GM21515 (cell line): Measurements from ENCODE around the gene TBC1D1.
A peak's percentile ranks its signal among the peaks of the same experiment; 100 is the strongest.

Source experiments
- ATAC-seq: cut with Tn5 transposase; IDR thresholded peaks from one replicate; pipeline ENCODE4 v1.9.1; 2021; ENCODE audit not compliant: unreplicated experiment

Gene TBC1D1

DNA sequence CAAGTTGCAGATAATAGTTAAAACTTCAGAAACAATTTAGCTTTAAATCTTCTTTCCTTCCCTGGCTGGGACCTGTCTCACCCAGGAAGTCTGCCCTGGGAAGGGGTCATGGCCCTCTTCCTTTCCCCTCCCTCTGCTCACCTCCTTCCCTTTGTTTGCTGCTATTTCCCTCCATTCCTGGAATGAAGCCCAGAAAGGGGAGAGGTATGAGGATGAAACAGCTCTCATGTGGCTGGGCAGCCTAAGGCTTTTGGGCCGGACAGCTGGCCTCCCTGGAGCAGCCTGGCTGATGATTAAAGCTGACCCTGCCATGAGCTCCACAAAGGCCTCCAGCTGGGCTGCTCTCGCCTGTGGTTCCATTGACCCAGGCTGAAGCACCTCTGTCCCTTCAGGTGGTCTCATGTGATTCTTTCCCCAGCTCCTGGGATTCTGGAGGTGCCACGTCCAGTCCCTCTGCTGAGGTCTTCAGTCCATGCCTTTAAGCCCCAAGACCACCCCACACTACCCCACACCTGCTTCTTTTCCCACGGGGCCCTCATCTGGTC, 271.4 kb downstream of the TBC1D1 start:
- ATAC-seq = no peak

DNA sequence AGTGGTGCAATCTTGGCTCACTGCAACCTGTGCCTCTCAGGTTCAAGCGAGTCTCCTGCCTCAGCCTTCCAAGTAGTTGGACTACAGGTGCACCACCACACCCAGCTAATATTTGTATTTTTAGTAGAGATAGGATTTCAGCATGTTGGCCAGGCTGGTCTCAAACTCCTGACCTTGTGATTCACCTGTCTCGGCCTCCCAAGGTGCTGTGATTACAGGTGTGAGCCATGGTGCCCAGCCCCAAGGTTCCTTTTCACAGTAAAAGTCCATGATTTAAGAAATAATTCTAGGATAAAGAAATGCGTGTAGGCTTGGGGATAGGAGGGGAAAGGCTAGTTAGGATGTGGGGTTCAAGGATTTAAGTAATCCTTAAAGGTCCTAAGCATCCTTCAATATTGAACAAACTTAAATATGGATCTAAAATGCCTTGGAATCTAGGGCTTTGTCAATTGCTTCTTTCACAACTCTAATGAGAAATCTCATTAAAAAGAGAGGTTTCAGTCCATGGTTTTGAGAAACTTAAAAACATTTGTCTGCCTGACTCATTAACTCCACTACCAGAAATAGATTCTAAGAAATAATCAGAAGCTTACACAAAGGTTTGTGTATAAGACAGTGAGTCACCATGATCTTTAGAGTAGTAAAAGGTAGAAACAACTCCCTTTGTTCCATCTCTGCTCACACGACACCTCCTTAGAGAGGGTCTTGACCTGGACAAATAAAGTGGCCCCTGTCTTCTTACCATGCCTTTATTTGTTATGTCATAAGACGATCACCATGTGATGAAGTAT, 272.5 kb downstream of the TBC1D1 start:
- ATAC-seq = no peak

DNA sequence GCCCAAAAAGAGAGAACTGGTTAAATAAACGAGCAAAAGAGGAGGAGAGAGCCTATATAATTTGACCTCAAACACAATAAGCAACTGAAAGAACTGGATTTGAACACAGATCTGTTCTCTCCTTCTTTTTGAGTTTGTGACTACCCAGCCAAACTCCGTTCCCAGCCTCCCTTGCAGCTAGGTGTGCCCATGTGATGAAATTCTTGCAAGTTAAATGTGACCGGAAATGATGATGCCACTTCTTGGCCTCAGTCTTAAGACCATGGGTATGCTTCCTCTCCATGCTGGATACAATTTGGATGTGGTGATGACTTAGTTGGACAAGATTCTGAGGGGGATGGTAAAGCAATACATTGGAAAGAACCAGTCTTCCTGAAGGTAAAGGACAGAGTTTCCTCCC, 273.5 kb downstream of the TBC1D1 start:
- no peak for ATAC-seq

DNA sequence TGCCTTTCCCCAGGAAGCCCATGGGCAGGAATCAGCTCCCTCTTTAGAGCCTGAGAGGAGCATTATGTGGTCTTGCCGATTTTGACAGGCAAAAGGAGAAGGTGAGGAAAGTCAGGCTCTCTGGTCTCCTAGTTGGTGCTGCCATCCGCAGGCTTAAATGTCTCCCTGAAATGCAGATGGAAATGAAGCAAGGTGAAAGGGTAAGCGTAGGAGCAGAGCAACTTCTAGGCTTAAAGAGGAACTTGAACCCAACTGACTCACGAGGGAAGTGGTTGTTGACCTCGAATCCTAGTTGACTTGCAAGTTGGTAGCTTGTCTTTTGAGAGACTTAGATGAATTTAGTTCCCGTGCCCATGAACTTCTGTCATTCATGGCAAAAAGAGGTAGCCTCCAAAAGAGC, 275.2 kb downstream of the TBC1D1 start:
- no peak for ATAC-seq

DNA sequence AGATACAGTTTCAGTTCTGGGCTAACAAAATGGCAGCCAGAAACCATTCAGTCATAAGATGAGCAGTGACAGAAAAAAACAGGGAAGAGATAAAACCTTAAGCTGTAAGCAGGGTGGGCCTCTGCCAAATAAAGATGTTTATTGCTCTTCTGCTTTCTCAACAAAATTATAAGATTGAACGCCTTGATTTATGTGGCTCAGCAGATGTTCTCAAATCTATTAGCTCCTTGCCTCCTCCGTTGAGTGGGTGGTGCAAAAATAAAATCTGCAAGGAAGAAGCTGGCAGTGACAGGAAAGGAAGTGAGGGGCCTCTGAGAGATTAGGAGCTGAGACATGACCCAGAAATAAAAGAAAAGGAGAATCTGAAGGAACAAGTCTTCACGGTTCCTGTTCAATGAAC, 275.9 kb downstream of the TBC1D1 start:
- ATAC-seq = no peak

DNA sequence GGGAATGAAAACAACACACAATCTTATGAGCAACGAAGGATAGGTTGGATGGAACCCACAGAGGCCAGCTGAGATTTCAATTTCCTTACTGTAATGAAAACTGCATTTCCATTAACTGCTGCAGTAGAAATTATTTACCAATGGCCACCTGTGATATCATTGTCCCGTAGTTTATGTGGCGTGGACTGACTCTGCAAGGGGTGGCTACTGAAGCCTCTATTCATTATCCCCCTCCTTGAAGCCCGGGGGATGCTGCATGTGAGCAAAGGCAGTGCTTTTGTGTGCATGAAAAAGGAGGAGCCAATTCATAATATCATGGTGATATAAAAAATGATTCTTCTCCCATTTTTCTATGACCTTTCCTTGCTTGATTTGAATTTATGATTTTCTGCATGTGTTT, 277.1 kb downstream of the TBC1D1 start:
- no peak for ATAC-seq

DNA sequence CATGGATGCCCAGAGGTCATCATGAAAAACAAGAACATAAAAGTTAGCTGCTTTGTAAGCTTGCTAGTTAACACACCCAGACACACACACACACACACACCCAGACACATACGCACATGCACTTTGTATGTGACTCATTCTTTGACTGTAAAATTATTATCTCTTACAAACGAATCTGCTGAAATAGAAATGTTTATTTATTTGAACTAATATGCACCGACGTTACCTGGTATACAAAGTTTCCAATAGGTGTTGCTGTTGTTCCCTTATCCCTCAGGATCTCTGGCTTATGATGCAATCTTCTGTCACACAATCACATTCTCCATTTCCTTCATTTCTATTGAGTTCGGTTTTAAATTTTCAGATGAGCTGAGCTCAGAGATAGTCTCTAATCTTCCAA, 278.6 kb downstream of the TBC1D1 start:
- no peak for ATAC-seq

DNA sequence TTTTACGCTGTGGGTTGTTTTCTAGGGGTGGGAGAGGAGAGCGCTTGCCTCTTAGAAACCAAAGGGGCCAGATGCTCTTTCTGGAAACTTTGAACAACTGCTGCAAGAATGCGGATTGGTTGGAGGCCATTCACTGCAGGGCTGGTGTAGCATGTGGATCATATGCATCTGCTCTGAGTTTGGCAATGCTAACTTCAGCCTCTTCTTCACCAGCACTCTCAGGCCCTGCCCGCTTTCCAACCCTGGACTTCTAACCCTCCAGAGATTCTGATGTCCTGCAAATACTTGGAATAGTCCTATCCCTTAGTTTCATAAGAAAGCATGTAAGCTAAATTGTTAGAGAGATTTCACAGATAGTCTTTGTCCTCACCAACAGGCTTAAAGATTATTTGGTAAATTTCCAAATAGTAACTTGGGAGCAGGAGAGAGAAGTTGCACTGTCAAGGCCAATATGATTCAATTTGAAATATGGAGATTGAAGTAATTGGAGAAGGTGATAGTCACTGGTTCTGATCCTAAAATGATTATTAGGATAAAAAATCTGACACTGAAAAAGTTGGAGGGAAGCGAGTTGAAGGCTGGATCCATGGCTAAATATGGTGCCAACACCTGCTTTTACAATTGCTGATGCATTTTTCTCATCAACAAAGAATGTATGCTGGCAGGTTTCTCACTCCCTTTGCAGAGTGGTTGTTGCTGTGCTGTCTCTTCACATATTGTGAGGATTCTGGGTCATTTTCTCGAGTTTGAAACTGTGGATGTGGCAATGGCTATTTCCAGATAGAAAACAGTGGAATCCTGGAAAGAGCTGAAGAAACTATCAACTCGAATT, 279.7 kb downstream of the TBC1D1 start:
- no peak for ATAC-seq

DNA sequence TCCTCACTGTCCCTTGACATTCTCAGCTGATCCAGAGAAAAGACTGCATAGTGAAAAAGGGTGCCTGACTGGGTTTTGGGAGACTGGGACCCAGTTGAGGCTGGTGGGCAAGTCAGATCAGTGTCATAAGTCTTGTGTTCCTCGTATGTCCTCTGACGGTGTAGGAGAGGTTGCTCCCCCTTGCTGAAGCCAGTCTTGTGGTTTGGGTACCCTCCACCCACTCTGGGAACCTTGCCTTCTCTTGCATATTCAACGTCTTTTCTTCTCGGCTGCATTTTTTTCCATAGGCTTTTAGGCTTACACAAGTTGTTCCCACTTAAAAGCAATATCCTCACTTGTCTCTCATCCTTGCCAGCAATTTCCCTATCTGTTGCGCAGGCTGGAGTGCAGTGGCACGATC, 281.2 kb downstream of the TBC1D1 start:
- ATAC-seq = no peak

DNA sequence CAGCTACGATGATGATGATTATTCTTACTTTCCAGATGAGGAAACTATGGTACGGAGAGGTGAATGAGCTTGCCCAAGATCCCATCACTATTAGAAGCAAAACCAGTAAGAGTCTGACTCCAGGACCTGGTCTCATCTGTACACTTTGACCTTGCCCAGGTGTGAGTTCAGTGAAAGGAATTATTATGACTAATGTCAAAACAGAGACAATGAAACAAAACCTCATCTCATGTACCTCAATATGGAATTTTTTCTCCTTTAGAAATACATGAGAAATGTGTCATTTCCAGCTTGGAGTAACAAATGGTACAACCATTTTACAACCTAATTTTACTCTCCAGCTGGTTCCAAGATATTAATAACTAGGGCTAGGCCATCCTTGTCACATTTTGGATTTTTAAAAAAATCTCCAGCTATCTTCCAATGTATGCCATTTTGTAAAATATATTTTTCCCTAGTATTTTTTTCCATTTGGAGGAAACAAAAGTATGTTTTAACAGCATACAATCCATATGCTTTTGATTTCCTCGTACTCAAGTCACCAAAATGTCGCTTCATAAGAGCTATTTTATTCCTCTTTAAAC, 283.1 kb downstream of the TBC1D1 start:
- no peak for ATAC-seq

DNA sequence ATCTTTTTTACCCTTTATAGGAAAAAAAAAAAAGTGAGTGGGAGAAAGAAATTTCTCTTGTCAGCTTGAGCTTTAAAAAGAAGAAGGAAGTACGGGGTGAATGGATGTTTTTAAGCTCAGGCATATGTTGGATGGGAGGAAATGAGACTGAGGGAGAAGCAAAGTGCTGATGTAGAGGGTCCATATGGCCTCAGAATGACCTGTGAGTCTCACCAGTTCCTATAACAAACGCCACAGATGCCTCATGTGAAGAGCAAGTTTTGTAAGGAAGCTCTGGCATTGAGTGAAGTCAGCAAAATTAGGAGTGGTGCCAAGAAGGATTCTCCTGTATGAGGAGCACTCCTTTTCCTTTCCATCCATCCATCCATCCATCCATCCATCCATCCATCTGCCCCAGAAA, 283.9 kb downstream of the TBC1D1 start:
- ATAC-seq = no peak

DNA sequence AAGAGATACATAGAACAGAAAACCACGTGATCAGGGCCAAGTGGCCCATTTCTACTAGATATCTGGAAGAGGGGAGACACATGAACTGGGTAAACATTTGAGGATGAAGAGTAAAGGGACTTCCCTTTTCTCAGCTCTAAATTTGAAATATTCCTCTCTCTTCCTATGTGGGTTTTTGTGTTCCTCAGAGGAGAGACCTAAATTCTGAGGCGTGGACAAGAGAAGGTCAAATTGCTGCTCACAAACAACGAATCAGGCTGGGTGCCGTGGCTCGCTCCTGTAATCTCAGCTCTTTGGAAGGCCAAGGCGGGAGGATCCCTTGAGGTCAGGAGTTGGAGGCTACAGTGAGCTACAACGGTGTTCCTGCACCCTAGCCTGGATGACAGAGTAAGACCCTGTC, 285.3 kb downstream of the TBC1D1 start:
- no peak for ATAC-seq

DNA sequence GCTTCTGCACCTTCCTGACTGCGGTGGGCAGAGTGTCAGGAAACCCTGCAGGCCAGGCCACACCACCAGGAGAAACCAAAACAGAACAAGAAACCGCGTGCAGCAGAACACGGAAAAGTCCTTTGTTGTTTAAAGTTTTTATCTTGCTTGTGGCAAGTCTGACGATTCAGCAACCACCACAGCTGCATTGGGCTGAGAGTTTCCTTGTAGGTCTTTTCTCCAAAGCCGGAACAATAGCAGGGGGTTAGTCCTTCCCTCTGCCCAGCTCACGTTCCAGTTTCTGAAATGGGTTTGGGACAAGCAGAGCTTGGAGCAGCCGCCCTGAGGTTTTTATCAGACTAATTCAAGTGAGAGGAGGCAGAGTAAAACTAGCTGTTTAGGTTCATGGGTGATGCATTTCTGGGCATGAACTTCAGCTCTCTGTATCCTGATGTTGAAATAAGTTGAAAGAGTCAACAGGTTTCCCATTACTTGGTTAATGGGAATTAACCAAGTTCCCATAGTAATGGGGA, 286.2 kb downstream of the TBC1D1 start:
- no peak for ATAC-seq

DNA sequence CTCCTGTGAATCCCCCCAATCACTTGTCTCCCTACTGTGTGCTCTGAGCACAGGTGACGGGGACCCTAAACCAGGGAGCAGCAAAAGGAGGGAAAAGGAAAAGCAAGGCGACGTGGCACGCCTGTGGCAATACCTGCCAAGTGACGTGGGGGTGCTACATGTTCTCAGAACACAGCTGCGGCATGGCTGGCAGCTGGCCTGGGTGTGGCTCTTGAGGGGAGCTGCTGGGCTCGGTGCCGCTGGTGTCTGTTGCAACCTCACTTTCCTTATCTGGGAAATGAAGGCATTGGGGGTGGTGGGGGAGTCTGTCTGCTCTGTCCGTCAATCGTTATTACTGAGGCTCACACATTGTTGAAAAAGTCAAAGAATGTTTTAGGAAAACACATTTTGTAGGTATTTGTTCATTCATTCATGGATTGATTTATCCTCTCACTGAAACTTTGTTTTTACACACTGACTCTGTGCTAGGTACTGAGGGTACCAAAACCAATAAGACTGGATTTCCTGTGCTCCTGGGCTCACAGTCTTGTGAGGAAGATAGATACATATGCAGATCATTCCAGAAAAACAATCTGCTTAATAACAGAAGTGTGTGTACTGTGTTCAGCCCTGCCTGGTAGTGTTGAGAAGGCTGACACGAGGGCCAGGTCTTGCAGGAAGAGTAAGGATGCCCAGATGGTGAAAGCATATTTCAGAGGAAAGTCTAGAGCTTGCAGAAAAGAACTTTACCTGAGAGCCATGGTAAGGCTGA, 286.9 kb downstream of the TBC1D1 start:
- ATAC-seq = no peak

DNA sequence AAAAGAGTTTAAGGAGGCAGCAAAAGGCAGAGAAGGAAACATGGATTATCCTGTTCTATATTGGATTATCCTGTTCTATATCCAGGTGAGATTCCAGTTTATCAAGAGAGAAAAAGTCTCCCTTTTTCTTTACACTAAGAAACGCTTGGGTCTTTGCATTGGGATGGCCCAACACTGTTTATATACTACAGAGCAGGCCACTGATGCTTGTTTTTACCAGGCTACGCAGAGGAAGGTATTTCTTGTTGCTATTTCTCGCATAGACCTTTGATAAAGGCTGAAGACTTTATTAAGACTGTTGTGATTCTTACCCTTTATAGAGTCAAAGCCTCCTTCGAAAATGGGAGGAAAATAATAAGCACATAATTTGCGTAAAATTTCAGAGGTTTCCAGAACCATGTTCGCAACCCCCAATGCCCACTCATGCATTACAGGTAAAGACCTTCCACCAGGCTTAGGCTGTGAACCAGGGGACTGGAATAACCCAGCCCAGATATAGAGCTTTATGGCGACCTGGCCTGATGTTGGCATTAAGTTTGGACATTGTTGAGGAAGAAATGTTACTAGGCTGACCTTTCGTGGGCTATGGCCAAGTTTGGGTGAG, 287.6 kb downstream of the TBC1D1 start:
- ATAC-seq = no peak

DNA sequence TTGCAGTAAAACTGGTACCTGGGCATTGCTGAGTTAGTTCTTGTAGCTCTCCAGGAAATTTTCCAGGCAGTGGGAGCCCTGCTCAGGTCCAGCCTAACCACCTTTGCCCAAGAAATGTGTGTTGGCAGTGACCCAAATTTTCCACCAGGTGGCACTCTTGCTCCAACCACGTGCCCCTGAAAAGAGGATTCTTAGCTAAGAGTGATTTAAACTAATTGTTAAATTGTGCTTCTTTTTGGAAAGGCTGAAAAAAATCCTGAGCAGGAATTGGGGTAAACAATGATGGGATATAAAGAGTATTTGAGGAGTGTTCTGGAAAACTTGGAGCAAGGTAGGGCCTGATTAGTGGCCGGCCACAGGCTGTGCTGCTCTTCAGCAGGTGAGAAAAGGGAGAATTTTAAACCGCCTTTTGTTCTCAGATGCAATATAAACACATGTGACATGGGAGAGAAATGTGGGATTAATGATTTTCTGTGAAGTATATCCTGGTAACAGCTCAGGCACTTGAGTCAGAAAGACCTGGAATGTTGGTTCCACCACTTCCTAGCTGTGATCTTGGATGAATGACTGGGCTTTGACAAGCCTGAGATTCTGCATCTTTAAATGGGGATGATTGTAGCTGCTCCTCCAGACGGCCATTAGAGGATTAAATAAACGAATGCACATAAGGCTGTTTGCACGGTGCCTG, 288.9 kb downstream of the TBC1D1 start:
- peak; percentile 54 for ATAC-seq

DNA sequence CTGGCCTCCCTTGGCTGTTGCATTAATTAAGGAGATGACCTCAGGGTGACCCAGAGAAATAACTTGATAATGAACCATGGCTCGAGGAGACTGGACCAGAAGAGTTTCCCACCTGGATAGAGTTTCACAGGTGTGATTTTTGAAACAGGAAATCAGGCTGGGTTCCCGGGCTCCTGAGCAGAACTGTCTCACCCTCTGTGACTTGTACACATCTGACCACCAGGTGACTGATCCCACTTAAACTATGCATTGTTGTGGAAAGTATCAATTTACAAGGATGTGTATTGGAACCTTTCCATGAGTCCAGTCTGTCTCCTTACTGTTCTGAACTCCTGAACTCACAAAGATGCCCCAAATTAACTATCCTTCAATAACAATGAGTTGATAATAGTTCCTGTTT, 289.6 kb downstream of the TBC1D1 start:
- no peak for ATAC-seq

DNA sequence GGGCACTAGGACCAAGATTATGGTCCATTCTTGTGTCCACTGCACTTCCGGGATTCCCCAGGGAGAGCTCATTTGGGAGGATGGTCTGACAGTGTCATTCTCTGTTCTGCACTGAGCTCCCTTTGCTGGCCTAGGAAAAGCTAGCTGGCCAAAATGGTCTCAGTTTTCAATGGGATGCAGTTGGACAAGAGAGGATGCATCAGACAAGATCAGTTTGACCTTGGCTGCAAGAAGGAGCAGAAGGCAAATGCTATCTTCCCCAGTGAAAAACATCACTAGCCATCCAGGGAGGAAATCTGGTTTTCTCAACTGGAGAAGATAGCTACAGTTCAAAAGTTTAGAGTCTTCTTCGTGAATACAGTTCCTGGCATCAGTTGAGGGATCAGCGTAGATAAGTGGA, 290.4 kb downstream of the TBC1D1 start:
- ATAC-seq = no peak

DNA sequence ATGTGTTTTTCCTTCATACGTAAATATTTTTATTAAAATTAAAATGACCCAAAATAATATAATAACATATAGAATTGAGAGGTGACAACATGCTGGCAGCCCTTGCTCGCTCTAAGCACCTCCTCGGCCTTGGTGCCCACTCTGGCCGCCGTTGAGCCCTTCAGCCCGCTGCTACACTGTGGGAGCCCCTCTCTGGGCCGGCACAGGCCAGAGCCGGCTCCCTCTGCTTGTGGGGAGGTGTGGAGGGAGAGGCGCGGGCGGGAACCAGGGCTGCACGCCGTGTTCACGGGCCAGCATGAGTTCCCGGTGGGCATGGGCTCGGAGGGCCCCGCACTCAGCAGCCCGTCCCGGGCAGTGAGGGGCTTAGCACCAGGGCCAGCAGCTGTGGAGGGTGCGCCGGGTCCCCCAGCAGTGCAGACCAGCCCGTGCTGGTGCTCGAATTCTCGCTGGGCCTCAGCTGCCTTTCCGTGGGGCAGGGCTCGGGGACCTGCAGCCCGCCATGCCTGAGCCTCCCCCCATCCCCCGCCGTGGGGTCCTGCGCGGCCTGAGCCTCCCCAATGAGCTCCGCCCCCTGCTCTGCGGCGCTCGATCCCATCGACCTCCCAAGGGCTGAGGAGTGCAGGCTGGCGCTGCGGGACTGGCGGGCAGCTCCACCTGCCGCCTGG, 291.6 kb downstream of the TBC1D1 start:
- no peak for ATAC-seq
